Neural progenitor cell (in vitro differentiated cells): ENCODE data around the gene DOCK9. TPM values are rescaled to one million over a fixed set of nuclear protein-coding genes. Genes with fewer than 3 reads are reported as not detected.
A peak's percentile ranks its signal among the peaks of the same experiment; 100 is the strongest.

ENCODE experiments used
- DNase-seq: peaks from one replicate; pipeline ENCODE4 v3.0.0-alpha.2; 2016; ENCODE audit warnings: low spot score
- H2AFZ ChIP-seq: fragments of 200-600 bp; sonication (generic); replicated peaks from 2 replicates; pipeline ENCODE4 v1.6.1; 2016; ENCODE audit warnings: antibody characterized with exemption
- H3F3A ChIP-seq: fragments of 200-600 bp; sonication (generic); 2 replicates; pipeline ENCODE4 v1.6.1; 2016; ENCODE audit warnings: antibody characterized with exemption, low read depth
- H3K27ac ChIP-seq: fragments of 200-600 bp; sonication (generic); 2 replicates; pipeline ENCODE4 v1.5.1; 2016; ENCODE audit warnings: mild to moderate bottlenecking
- H3K27me3 ChIP-seq: fragments of 200-600 bp; sonication (generic); 2 replicates; pipeline ENCODE4 v1.6.1; 2016; ENCODE audit warnings: mild to moderate bottlenecking, moderate library complexity
- H3K36me3 ChIP-seq: fragments of 200-600 bp; sonication (generic); 2 replicates; pipeline ENCODE4 v1.5.1; 2016
- H3K4me1 ChIP-seq: fragments of 200-600 bp; sonication (generic); 2 replicates; pipeline ENCODE4 v1.6.1; 2016; ENCODE audit warnings: mixed run types
- H3K4me2 ChIP-seq: fragments of 200-600 bp; sonication (generic); 2 replicates; pipeline ENCODE4 v1.6.1; 2016
- H3K4me3 ChIP-seq: fragments of 200-600 bp; sonication (generic); 2 replicates; pipeline ENCODE4 v1.5.1; 2016
- H3K79me2 ChIP-seq: fragments of 200-600 bp; sonication (generic); 2 replicates; pipeline ENCODE4 v1.6.1; 2016; ENCODE audit warnings: low read depth
- H3K9ac ChIP-seq: fragments of 200-600 bp; sonication (generic); 2 replicates; pipeline ENCODE4 v1.6.1; 2016
- H3K9me3 ChIP-seq: fragments of 200-600 bp; sonication (generic); 2 replicates; pipeline ENCODE4 v1.5.1; 2016; ENCODE audit warnings: low read depth
- H4K20me1 ChIP-seq: fragments of 200-600 bp; sonication (generic); 2 replicates; pipeline ENCODE4 v1.6.1; 2016; ENCODE audit warnings: low read depth
- H3K27ac Mint-ChIP-seq: 3 replicates; pipeline ENCODE4 v1.8.0; 2021; ENCODE audit warnings: mixed read lengths
- H3K27me3 Mint-ChIP-seq: 2 replicates; pipeline ENCODE4 v1.8.0; 2022; ENCODE audit warnings: low read depth, mild to moderate bottlenecking, inconsistent platforms, moderate library complexity, mixed read lengths; ENCODE audit not compliant: insufficient read depth
- H3K36me3 Mint-ChIP-seq: 3 replicates; pipeline ENCODE4 v1.8.0; 2021; ENCODE audit warnings: mixed read lengths
- H3K4me1 Mint-ChIP-seq: 3 replicates; pipeline ENCODE4 v1.8.0; 2021; ENCODE audit warnings: mixed read lengths
- H3K4me3 Mint-ChIP-seq: 3 replicates; pipeline ENCODE4 v1.8.0; 2021; ENCODE audit warnings: mild to moderate bottlenecking, moderate library complexity, mixed read lengths
- H3K9me3 Mint-ChIP-seq: 3 replicates; pipeline ENCODE4 v1.8.0; 2020; ENCODE audit warnings: mixed read lengths
- EZH2 ChIP-seq: fragments of 200-600 bp; sonication (generic); IDR thresholded peaks from 2 replicates; pipeline ENCODE4 v1.6.1; 2017; ENCODE audit warnings: antibody characterized with exemption, mild to moderate bottlenecking, moderate library complexity
- EZH2phosphoT487 ChIP-seq: fragments of 200-600 bp; sonication (generic); IDR thresholded peaks from 2 replicates; pipeline ENCODE4 v1.6.1; 2017; ENCODE audit warnings: antibody characterized with exemption
- total RNA-seq: library from RNA; depleted of rRNA; stranded (reverse); fragments of >200 nt; gene quantifications from 2 replicates; pipeline ENCODE4 v1.2.3, GENCODE V29; 2015; ENCODE audit warnings: low replicate concordance
- TF ChIP-seq, protein P1 (sequence below): fragments of 200-600 bp; sonication (generic); IDR thresholded peaks from 2 replicates; pipeline ENCODE4 v1.5.1; 2017; ENCODE audit warnings: antibody characterized with exemption, mild to moderate bottlenecking

The DOCK9 gene
- total RNA-seq, 1 donor from 2014 or later: 16.6 TPM

- no peak overlapping the region for H3K9ac ChIP-seq
- no peak overlapping the region for H2AFZ ChIP-seq
- H3K27ac ChIP-seq: no peak overlapping the region
- H3K4me3 ChIP-seq: no peak overlapping the region
- H3K27ac Mint-ChIP-seq: peak overlapping the region; percentile 18
- no peaks in the 10 kb centered on the region for H3K36me3 Mint-ChIP-seq
- DNase-seq: no peak
- H3K79me2 ChIP-seq: no peaks in the 10 kb centered on the region
- no peaks in the 10 kb centered on the region for H3K36me3 ChIP-seq
- H3K4me1 Mint-ChIP-seq: peaks cover 27% of the 10 kb centered on the region
- no peak overlapping the region for H3K4me3 Mint-ChIP-seq
- H3K4me2 ChIP-seq: no peak overlapping the region
- no peaks in the 10 kb centered on the region for H4K20me1 ChIP-seq
- H3K27me3 Mint-ChIP-seq: peaks cover 2% of the 10 kb centered on the region
- no peaks in the 10 kb centered on the region for H3K9me3 Mint-ChIP-seq
- H3K4me1 ChIP-seq: peaks cover 15% of the 10 kb centered on the region
- TF ChIP-seq EZH2phosphoT487 (no peak), EZH2 (no peak)
- TF ChIP-seq, protein P1, sequence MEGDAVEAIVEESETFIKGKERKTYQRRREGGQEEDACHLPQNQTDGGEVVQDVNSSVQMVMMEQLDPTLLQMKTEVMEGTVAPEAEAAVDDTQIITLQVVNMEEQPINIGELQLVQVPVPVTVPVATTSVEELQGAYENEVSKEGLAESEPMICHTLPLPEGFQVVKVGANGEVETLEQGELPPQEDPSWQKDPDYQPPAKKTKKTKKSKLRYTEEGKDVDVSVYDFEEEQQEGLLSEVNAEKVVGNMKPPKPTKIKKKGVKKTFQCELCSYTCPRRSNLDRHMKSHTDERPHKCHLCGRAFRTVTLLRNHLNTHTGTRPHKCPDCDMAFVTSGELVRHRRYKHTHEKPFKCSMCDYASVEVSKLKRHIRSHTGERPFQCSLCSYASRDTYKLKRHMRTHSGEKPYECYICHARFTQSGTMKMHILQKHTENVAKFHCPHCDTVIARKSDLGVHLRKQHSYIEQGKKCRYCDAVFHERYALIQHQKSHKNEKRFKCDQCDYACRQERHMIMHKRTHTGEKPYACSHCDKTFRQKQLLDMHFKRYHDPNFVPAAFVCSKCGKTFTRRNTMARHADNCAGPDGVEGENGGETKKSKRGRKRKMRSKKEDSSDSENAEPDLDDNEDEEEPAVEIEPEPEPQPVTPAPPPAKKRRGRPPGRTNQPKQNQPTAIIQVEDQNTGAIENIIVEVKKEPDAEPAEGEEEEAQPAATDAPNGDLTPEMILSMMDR: no peak
- H3F3A ChIP-seq: no peaks in the 10 kb centered on the region
- H3K27me3 ChIP-seq: no peaks in the 10 kb centered on the region
- no peaks in the 10 kb centered on the region for H3K9me3 ChIP-seq
Measured at GRCh38 chr13:98940325-98941001, 37.4 kb downstream of the DOCK9 start.

DNA sequence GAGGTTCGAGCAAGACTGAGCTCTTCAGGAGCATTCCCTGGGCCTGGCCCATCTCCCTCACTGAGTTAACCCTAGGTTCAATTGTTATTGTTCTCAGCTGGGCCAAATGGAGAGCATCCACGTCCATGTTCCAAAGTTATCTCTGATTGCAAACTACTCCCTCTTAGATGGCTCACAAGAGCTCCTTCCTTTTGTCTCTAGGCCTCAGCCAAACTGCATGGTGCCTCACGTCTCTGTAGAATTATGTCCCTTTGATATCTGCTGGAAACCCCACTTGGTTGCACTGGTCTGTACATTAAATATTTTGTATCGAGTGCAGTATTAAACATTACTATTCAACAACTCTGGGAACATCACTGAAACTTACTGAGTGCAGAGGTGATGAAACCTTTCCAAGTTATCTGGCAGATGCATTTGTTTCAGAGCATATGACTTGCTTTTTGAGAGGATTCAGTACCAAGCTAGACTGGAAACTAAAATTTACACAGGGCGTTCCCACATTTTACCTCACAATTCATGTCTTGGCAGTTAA lies 38.1 kb downstream of the DOCK9 start:
- TF ChIP-seq, protein P1: no peak
- TF ChIP-seq EZH2phosphoT487: no peak
- TF ChIP-seq EZH2: no peak
- Histone ChIP-seq H3K36me3 (no peaks in the 10 kb centered on the region), H3K27me3 (no peaks in the 10 kb centered on the region), H3K79me2 (no peaks in the 10 kb centered on the region), H2AFZ (no peak overlapping the region), H3K27ac (no peak overlapping the region), H3F3A (no peaks in the 10 kb centered on the region), H4K20me1 (no peaks in the 10 kb centered on the region), H3K9ac (no peak overlapping the region), H3K9me3 (no peaks in the 10 kb centered on the region), H3K4me2 (no peak overlapping the region), H3K4me1 (peaks cover 15% of the 10 kb centered on the region), H3K4me3 (no peak overlapping the region)
- DNase-seq: no peak
- Mint-ChIP-seq H3K4me3 (no peak overlapping the region), H3K36me3 (no peaks in the 10 kb centered on the region), H3K4me1 (peaks cover 27% of the 10 kb centered on the region), H3K27me3 (peaks cover 2% of the 10 kb centered on the region), H3K27ac (no peak overlapping the region), H3K9me3 (no peaks in the 10 kb centered on the region)

DNA sequence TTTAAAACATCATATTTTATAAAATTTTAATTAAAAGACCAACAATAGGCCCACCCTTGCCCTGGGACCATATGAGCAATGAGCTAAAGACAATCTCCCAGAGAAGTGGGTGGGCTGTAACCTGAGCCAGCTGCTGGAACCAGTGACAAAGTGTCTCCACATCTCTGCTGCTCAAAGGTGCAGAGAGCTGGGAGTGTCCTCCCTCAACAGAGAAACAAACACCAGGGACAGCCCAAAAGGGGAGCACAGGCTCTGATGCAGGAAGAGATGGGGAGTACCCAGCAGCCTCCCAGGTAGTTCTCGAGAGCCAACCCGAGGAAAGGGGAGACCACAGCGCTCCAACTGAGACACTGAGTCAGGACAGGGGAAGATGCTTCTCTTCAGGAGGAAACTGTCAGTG lies 39.1 kb downstream of the DOCK9 start:
- no peak overlapping the region for H2AFZ ChIP-seq

More for the DNA sequence above, 39.1 kb downstream of the DOCK9 start:
- no peak overlapping the region for H3K27ac ChIP-seq
- Mint-ChIP-seq H3K27ac (no peak overlapping the region), H3K4me3 (no peak overlapping the region), H3K4me1 (peaks cover 27% of the 10 kb centered on the region), H3K36me3 (no peaks in the 10 kb centered on the region), H3K9me3 (peaks cover 4% of the 10 kb centered on the region), H3K27me3 (peaks cover 2% of the 10 kb centered on the region)
- no peaks in the 10 kb centered on the region for H3F3A ChIP-seq
- H3K36me3 ChIP-seq: no peaks in the 10 kb centered on the region
- no peaks in the 10 kb centered on the region for H3K79me2 ChIP-seq
- H3K4me2 ChIP-seq: peak overlapping the region; percentile 19
- H3K9me3 ChIP-seq: no peaks in the 10 kb centered on the region
- DNase-seq: peak; percentile 41
- TF ChIP-seq EZH2: no peak
- TF ChIP-seq, protein P1: no peak
- no peak for TF ChIP-seq EZH2phosphoT487
- no peaks in the 10 kb centered on the region for H3K27me3 ChIP-seq
- H3K4me1 ChIP-seq: peaks cover 15% of the 10 kb centered on the region
- no peaks in the 10 kb centered on the region for H4K20me1 ChIP-seq
- no peak overlapping the region for H3K9ac ChIP-seq
- no peak overlapping the region for H3K4me3 ChIP-seq
